Endothelial cell of umbilical vein (primary cell): ENCODE measurements around the gene IFRD2.

ENCODE experiments used
- CTCF ChIP-seq, 2 donors: IDR thresholded peaks; 1 replicate in 1 of 2; 2 replicates in 1 of 2; pipeline ENCODE4 v1.5.1; 2011; ENCODE audit warnings: low read length in 2 of 2, mild to moderate bottlenecking in 2 of 2, moderate library complexity in 2 of 2, control low read depth in 1 of 2, inconsistent platforms in 1 of 2, low read depth in 1 of 2; ENCODE audit not compliant: insufficient read depth in 1 of 2; ENCODE audit errors: extremely low read depth in 1 of 2
- EZH2 ChIP-seq: IDR thresholded peaks from 2 replicates; pipeline ENCODE4 v1.6.1; 2012; ENCODE audit warnings: borderline replicate concordance, low read depth, mild to moderate bottlenecking, moderate library complexity, low read length, inconsistent platforms; ENCODE audit not compliant: severe bottlenecking
- FOS ChIP-seq: IDR thresholded peaks from 2 replicates; pipeline ENCODE4 v1.6.1; 2011; ENCODE audit warnings: mild to moderate bottlenecking, low read length, moderate library complexity, borderline replicate concordance; ENCODE audit not compliant: insufficient read depth
- GATA2 ChIP-seq: IDR thresholded peaks from 2 replicates; pipeline ENCODE4 v1.7.0; 2011; ENCODE audit warnings: low read depth, mild to moderate bottlenecking, moderate library complexity, mixed read lengths, low read length; ENCODE audit not compliant: insufficient read length, insufficient read depth
- JUN ChIP-seq: IDR thresholded peaks from 2 replicates; pipeline ENCODE4 v1.6.1; 2011; ENCODE audit warnings: borderline replicate concordance, low read depth; ENCODE audit not compliant: insufficient read length, insufficient read depth
- MAX ChIP-seq: IDR thresholded peaks from 2 replicates; pipeline ENCODE4 v1.6.1; 2011; ENCODE audit not compliant: insufficient read depth, insufficient read length
- MYC ChIP-seq: IDR thresholded peaks from one replicate; pipeline ENCODE4 v1.6.1; 2011; ENCODE audit warnings: mild to moderate bottlenecking, low read depth, low read length
- POLR2A ChIP-seq: IDR thresholded peaks from 2 replicates; pipeline ENCODE4 v1.6.1; 2012; ENCODE audit warnings: low read depth, mild to moderate bottlenecking, control low read depth, low read length
- POLR2AphosphoS5 ChIP-seq: IDR thresholded peaks from 2 replicates; pipeline ENCODE4 v1.6.1; 2012; ENCODE audit warnings: low read depth, mild to moderate bottlenecking, control low read depth, low read length, moderate library complexity; ENCODE audit not compliant: insufficient read depth

- TF ChIP-seq CTCF (IDR thresholded peaks at IDR 0.05; ENCODE audit: extremely low read depth in 1 of 2, insufficient read depth in 1 of 2, low read depth in 1 of 2, low read length in 2 of 2) (peak in 1 of 2 donors; percentile 10), EZH2 (no peak), POLR2A (no peak), POLR2AphosphoS5 (peak; percentile 25), JUN (no peak), MYC (no peak), MAX (no peak), FOS (no peak), GATA2 (no peak)
These were observed 11.0 kb upstream of the IFRD2 start, which contains the start of gene HYAL1 for GRCh38 chr3:50303013-50303815.
